ENCODE results near the gene KLK13. TPM values are rescaled to one million over a fixed set of nuclear protein-coding genes. Genes with fewer than 3 reads are reported as not detected.

KLK13 gene
- polyA plus RNA-seq, 12 donors: 0.48 to 1.5 (median 0.61) TPM; not detected in 9

DNA sequence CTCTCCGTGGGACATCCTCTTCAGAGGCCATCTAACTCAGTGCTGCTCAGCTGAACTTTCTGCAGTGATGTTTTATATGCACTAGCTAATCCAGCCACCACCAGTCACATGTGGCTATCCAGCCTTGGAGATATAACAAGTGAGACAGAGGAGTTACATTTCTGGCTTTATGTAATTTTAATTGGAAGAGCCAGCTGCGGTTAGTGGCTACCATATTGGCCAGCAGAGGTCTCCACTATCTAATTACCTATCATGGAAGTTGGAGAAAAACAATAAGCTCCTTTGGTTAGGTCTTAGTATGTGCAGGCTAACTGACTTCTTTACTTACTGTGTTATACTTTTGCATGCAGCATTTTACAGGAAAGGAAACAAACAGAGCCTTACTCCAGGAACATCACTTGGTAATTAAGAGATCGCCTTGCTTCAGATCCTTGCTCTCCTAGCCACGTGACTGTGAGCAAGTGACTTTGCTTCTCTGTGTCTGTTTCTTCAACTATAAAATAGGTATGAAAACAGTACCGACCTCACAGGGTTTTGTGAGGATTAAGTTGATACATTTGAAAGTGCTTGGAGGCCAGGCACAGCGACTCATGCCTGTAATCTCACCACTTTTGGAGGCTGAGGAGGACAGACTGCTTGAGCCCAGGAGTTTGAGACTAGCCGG is 43.8 kb downstream of the KLK13 start:
- DNase-seq: peak; percentile 4

DNA sequence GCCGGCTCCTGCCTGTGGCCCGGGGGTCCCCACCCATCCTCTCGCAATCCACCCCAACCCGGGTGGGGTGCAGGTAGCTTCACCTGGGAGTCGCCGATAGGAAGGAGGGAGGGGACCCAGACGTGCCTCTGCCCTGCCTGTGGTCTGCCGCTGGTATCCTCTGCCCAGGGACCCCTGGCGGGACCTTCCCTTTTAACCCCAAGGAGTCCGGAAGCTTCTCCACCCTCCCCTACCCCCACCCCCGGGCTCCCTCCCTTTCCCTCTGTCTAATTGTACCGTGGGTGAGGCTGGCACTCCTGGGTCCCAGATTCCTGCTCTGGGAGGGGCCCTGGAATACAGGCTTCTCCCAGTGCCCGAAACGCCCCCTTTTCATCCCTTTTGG is 45.4 kb downstream of the KLK13 start, which contains the start of gene KLK10:
TSS of gene KLK10 (minus strand) at position 166 of the 382 bp plus-strand sequence. CDS start 579 bp downstream, outside the sequence.
- DNase-seq: no peak

DNA sequence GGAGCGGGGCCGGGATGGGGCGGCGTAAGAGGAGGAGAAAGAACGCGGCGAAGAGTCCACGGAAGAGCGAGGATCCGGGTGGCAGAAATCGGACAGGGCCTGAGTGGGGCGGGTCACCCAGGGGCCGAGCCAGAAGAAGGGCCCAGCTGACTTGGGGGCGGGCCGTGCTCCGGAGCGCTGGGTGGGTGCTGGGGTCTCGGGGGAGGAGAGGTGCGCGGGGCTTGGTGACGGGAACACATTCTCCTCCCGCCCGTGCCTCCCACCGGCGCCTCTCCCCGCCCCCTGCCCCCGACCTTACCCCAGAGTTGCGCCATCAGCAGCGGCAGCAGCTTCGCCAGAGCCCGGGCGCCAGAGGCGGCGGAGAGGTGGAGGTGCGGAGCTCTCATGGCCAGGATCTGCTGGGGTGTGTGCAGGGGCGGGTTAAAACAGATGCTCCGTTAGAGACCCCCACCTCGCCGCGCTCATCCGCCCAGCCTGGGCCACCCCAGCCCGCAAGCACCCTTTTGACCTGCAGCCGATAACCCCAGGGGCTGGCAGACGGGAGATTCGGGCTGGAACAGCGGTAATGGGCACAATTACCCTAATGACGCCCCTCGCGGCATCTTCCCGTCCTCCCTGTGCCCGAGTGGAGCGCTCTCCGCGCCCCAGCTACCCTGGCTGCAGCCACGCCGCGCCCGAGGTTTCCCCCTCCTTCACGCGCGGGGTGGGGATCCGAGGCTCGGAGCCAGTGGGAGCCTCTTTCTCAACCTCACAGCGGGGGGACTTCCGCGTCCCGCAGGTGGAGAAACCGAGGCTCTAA is 45.9 kb downstream of the KLK13 start:
- no peak for DNase-seq

DNA sequence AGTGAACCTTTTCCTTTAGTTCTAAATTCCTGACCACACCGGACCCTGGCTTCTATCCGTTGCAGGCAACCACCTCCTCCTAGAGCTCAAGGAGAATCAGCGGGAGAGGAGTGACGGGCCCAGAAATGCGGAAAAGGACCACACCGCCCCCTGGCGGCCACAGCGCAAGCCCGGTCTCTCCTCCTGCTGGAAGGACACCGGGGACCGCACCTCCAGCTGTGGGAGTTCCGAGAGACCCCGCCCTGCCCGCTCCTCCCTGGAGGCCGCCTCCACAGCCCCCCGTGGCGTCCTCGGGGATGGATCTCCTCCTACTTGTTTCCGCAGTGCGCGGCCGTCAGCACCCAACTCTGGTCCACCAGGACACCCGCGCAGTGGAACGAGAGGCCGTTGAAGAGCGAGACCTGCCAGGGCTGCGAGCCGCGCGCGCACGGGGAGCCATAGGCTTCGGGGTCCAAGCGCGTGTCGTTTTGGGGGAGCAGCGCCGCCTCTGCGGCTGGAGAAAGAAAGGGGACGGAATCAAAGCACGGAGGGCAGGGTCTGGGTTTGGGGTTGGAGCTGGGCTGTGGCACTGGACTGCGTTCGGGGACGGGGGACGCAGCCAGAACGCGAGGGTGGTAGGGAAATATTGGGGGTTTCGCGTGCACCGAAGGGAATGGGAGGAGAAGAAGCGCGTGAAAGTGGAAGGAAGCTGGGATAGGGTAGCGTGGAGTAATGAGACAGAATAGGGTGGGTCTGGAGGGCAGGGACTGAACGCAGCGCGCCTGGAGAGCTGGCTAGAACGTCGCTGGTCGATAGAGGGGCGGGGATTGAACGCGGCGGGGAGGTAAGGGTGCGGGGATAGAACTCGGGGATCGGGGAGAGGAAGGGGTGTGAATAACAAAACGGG is 47.9 kb downstream of the KLK13 start:
- DNase-seq: no peak

DNA sequence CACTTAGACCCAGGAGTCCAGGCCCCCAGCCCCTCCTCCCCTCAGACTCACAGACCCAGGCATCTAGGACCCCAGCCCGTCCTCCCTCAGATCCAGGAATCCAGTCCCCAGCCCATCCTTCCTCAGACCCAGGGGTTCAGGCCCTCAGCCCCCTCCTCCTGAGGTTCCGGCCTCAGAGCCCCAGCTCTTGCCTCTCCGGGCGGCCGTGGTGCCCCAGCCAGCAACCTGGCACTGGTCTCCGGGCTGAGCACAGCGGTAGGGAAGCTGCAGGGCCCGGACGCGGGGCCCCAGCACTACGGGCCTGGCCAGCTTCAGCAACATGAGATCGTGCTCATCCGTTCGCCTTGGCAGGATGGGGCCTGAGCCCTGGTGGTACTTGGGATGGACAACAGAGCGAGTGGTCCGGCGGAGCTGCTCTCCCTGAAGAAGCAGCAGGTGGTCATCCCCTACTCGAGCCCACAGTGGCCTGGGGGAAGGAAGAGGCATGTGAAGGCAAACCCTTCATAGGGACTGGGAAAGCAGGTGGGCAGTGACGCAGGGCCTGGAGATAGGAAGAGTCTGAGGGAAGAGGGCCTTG is 49.1 kb downstream of the KLK13 start:
- no peak for DNase-seq

DNA sequence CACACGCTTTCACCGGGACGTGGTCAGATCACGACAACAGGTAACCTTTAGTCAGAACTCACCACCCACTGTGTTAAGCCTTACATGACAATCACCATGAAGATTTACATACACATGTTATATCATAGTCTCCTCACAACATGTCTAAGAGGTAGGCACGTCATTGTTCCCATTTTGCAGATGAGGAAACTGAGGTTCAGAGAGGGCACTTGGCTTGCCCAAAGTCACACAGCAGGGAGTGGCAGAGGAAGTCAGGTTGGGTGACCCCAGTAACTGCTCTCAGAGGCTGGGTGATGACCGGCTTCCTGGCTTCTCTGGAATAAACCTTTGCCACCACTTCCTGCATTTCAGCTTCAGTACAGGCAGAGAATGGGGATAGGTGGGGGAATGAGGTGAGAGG is 50.6 kb downstream of the KLK13 start:
- DNase-seq: no peak

DNA sequence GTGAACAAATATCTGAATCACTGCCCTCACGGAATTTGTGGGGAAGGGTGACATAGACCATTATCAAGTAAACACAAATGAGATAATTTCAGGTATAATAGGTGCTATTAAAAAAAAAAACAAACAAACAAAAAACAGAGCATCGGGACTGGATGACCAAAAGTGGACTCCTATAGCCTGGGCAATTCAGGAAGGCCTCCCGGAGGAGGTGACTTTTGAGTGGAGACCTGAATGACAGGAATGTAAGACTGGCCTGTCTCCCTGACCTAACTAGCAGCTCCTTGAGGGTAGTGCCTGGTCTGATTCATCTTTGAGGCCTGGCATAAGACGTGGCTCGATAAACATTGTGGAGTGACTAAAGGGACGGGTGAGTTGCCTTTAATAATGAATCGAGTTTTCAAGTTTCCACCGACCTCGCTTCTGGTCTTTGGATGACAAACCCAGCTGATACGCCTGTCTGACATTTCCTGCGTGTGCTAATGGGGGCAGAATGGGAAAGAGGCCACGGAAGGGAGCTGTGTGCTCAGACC is 52.2 kb downstream of the KLK13 start:
- no peak for DNase-seq

DNA sequence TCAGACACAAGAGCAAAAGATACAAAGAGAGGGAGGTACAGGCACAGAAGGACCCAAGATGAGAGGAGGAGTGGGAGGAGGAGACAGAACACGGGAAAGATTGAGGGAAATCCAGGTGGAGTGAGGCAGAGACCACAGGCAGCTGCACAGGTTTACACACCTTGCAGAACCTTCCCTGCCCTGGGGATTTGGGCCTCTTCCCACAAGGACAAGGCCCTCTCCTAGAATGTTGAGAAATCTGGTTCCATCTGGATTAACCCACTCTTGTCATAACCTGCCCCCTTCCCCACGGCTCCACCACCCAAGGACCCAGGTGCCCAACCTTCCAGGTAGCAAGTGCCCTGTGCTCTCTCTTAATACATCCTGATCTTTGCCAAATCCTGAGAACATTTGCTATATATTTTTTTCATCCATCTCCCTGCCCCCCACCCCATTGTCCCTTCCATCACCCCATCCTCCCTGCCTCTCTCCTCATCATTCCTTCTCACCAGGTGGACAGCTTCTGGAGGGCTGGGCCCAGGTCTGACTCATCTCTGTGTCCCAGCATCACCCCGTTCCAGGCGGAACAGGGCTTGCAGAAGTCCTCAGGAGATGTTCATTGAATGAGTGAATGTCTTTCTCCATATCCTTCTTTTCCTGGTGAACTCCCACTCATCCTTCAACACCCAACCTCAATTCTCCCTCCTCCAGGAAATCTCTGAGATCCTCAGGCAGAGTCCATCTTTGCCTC is 54.7 kb downstream of the KLK13 start:
- no peak for DNase-seq

DNA sequence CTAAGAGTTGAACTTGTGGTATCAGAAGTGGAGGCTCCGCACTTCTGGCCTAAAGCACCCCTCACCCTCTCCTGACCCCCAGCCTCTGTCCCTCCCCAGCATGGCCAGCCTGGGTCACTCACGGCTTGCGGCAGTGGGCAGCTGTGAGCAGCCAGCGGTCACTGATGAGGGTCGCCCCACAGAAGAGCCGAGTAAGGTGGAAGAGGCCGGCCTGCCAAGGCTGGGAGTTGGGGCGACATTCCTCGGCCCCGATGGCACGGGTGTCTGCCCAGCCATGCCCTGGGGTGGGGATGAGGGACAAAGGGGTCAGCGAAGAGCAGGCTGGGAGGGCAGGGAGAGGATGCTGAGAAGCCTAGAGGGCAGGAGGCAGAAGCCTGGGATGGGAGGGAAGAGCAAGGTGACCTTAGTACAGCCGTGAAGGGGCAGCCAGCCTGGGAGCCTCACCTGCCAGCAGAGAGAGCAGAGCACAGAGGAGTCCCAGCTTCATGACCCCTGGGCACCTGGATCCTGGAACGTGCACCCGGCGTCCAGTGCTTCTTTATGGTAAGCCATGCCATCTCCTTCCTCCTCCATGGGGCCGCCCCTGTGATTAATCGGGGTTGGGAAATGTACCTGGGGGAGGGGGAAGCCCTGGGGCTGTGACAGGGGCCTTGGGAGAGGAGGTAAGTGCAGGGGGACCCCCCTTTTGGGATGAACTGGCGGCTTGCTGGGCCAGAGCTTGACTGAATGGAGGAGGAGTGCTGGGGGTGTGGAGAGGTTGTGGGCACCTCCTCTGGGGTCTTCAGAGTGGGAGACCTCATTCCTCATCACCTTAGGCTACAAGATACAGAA is 55.6 kb downstream of the KLK13 start:
- no peak for DNase-seq

DNA sequence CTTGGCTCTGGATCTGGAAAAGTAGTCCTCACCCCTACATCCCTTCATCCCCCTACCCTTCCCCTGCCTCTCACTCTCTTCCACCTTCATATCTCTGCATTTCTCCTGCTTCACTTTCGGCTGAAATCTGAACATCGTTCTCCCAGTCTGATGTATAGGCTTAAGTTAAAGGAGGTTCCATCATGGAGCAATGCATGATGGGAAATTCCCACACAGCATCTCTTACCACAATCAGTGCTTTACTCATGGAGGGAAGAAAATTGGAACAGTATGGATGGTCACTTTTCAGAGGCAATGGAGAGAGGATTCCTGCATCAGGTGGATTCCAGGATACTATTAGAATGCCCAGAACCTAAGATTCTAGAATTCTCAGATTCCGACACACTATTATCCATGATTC is 57.4 kb downstream of the KLK13 start:
- DNase-seq: no peak

DNA sequence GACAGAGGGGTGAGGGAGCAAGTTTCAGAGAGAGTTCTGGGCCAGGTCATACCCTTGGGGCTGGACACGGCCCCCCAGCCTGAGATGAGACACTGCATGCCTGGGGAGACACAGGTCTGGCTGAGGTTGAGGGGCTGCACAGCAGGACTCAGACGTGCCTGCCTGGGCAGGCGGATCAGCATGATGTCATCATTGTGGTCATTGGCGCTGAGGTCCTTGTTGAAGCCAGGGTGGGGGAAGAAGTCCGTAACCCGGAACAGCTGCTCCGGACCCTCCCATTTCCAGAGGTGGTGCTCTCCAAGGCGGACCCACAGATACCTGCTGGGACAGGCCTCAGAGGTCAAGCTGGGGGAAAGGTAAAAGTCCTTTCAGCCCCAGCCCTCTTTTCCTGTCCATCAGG is 58.5 kb downstream of the KLK13 start:
- no peak for DNase-seq

Other genes starting within 250 kb of the KLK13 start
- 10 to 100 TPM in 1 of 12 donors, 1 to 10 TPM in 3, under 1 TPM in 3, not detected in 5; 0.18 to 17.9 (median 1.0) TPM for gene KLK1, start 241.3 kb downstream of the KLK13 start, polyA plus RNA-seq (ENCODE audit: insufficient read length in 12 of 12)
- gene KLK15, start 231.5 kb downstream of the KLK13 start, polyA plus RNA-seq (ENCODE audit: insufficient read length in 12 of 12): not detected
- 1 to 10 TPM in 1 of 12 donors, not detected in 11; 9.4 TPM for gene KLK3, start 210.2 kb downstream of the KLK13 start, polyA plus RNA-seq (ENCODE audit: insufficient read length in 12 of 12)
- gene KLK2, start 191.7 kb downstream of the KLK13 start, polyA plus RNA-seq (ENCODE audit: insufficient read length in 12 of 12): under 1 TPM in 1 of 12 donors, not detected in 11; 0.20 TPM
- gene KLK4, start 153.7 kb downstream of the KLK13 start, polyA plus RNA-seq (ENCODE audit: insufficient read length in 12 of 12): under 1 TPM in 1 of 12 donors, not detected in 11; 0.21 TPM
- under 1 TPM in 1 of 12 donors, not detected in 11; 0.32 TPM for gene KLK5, start 112.1 kb downstream of the KLK13 start, polyA plus RNA-seq (ENCODE audit: insufficient read length in 12 of 12)
- under 1 TPM in 4 of 12 donors, not detected in 8; 0.22 to 0.50 (median 0.39) TPM for gene KLK6, start 95.5 kb downstream of the KLK13 start, polyA plus RNA-seq (ENCODE audit: insufficient read length in 12 of 12)
- under 1 TPM in 8 of 12 donors, not detected in 4; 0.07 to 0.66 (median 0.14) TPM for gene KLK7, start 81.2 kb downstream of the KLK13 start, polyA plus RNA-seq (ENCODE audit: insufficient read length in 12 of 12)
- 1 to 10 TPM in 3 of 12 donors, not detected in 9; 1.0 to 2.3 (median 1.8) TPM for gene KLK8, start 63.5 kb downstream of the KLK13 start, polyA plus RNA-seq (ENCODE audit: insufficient read length in 12 of 12)
- 1 to 10 TPM in 1 of 12 donors, under 1 TPM in 7, not detected in 4; 0.05 to 2.1 (median 0.19) TPM for gene KLK10, start 45.4 kb downstream of the KLK13 start, polyA plus RNA-seq (ENCODE audit: insufficient read length in 12 of 12)
- gene KLK11, start 38.5 kb downstream of the KLK13 start, polyA plus RNA-seq (ENCODE audit: insufficient read length in 12 of 12): 1 to 10 TPM in 3 of 12 donors, not detected in 9; 2.0 to 9.1 (median 3.5) TPM
- not detected for gene KLK12, start 30.1 kb downstream of the KLK13 start, polyA plus RNA-seq (ENCODE audit: insufficient read length in 12 of 12)
- under 1 TPM in 9 of 12 donors, not detected in 3; 0.12 to 0.80 (median 0.21) TPM for gene KLK14, start 17.8 kb upstream of the KLK13 start, polyA plus RNA-seq (ENCODE audit: insufficient read length in 12 of 12)
- 1 to 10 TPM in 11 of 12 donors, not detected in 1; 1.1 to 5.1 (median 2.2) TPM for gene CTU1, start 43.3 kb upstream of the KLK13 start, polyA plus RNA-seq (ENCODE audit: insufficient read length in 12 of 12)
- 1 to 10 TPM in 4 of 12 donors, under 1 TPM in 6, not detected in 2; 0.41 to 2.3 (median 0.87) TPM for gene SIGLEC9, start 59.8 kb upstream of the KLK13 start, polyA plus RNA-seq (ENCODE audit: insufficient read length in 12 of 12)
- 1 to 10 TPM in 1 of 12 donors, under 1 TPM in 9, not detected in 2; 0.19 to 1.8 (median 0.53) TPM for gene SIGLEC7, start 77.2 kb upstream of the KLK13 start, polyA plus RNA-seq (ENCODE audit: insufficient read length in 12 of 12)
- 1 to 10 TPM in 10 of 12 donors, not detected in 2; 1.4 to 6.3 (median 3.0) TPM for gene CD33, start 160.0 kb upstream of the KLK13 start, polyA plus RNA-seq (ENCODE audit: insufficient read length in 12 of 12)
- gene SIGLECL1, start 186.0 kb upstream of the KLK13 start, polyA plus RNA-seq (ENCODE audit: insufficient read length in 12 of 12): not detected
- under 1 TPM in 8 of 12 donors, not detected in 4; 0.07 to 0.61 (median 0.18) TPM for gene IGLON5, start 246.6 kb upstream of the KLK13 start, polyA plus RNA-seq (ENCODE audit: insufficient read length in 12 of 12)

Measured in muscle of arm (tissue), 12 donors.